Astrocyte of the cerebellum (primary cell): ENCODE results near the gene ARHGAP10.

Experiments used
- DNase-seq: peaks from one replicate; pipeline ENCODE4 v3.0.0-alpha.2; 2011; ENCODE audit warnings: low read depth
- H3K4me3 ChIP-seq: 2 replicates; pipeline ENCODE4 v1.5.1; 2011; ENCODE audit warnings: mild to moderate bottlenecking, low read depth, low read length, moderate library complexity
- CTCF ChIP-seq: IDR thresholded peaks from 2 replicates; pipeline ENCODE4 v1.5.1; 2012; ENCODE audit warnings: low read length, low read depth, moderate library complexity, mild to moderate bottlenecking; ENCODE audit errors: missing control alignments
- in situ Hi-C: cut with HindIII; loops from 2 replicates; pipeline ENCODE4 v1.10.0; 2017; ENCODE audit warnings: low sequenced_read_pairs

ARHGAP10 gene

GRCh38 chr4:148090503-148091476, 358.9 kb downstream of the ARHGAP10 start:
- in situ Hi-C loops = no loop called here
- no peak for DNase-seq
- TF ChIP-seq CTCF = no peak
- H3K4me3 ChIP-seq = no peak overlapping the region

- in situ Hi-C loops = no loop called here
- no peak for TF ChIP-seq CTCF
- DNase-seq = no peak
- no peak overlapping the region for H3K4me3 ChIP-seq
These were observed 360.0 kb downstream of the ARHGAP10 start for GRCh38 chr4:148091896-148092295.

GRCh38 chr4:148092316-148093014, 360.6 kb downstream of the ARHGAP10 start:
- H3K4me3 ChIP-seq = no peak overlapping the region
- no peak for DNase-seq
- in situ Hi-C loops = no loop called here
- no peak for TF ChIP-seq CTCF

- H3K4me3 ChIP-seq = no peak overlapping the region
- no peak for TF ChIP-seq CTCF
- in situ Hi-C loops = no loop called here
- no peak for DNase-seq
These were observed 361.2 kb downstream of the ARHGAP10 start for GRCh38 chr4:148093065-148093464.

- no peak for TF ChIP-seq CTCF
- DNase-seq = no peak
- in situ Hi-C loops = no loop called here
- H3K4me3 ChIP-seq = no peak overlapping the region
These were observed 362.3 kb downstream of the ARHGAP10 start for GRCh38 chr4:148094149-148094548.

- no peak overlapping the region for H3K4me3 ChIP-seq
- in situ Hi-C loops = no loop called here
- TF ChIP-seq CTCF = no peak
- no peak for DNase-seq
These were observed 363.5 kb downstream of the ARHGAP10 start for GRCh38 chr4:148095346-148095923.
